HG03139 (cell line): ENCODE results near the gene MAP3K7CL.
A peak's percentile ranks its signal among the peaks of the same experiment; 100 is the strongest.

Experiments used
- ATAC-seq: cut with Tn5 transposase; IDR thresholded peaks from one replicate; pipeline ENCODE4 v1.9.1; 2021; ENCODE audit not compliant: unreplicated experiment

Gene MAP3K7CL, protein sequence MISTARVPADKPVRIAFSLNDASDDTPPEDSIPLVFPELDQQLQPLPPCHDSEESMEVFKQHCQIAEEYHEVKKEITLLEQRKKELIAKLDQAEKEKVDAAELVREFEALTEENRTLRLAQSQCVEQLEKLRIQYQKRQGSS

DNA sequence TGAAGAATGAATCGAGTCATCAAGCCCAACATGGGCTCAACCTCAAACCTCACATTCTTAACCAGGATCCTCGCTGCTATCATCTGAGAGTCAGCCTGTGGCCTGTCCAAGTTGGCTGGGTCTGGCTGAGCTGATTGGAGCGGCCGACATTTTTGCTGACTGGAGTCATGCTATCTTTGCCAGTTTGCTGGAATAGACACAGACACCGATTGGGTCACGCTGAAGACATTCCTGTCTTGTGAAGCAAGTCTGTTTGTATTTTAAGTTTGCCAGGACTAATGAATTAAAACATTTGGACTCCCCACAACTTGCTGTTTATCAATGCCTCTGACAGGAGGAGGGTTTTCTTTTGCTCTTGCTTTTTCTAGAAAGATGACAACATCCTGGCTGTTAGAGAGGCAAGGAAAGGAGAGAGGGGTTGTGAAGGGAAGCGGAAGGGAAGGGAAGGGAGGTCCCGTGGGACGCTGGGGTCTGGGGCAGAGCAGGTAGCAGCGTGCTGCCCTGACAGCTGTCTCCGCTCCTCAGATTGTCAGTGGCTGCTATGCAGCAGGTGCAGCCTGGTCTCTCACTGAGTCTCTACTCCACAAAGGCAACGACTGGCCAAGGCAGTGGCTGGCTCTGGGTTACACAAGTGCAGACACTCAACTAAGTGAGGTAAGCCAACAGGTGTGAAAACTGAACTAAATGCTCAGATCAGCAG lies at the start of gene MAP3K7CL:
Gene MAP3K7CL, plus strand, starts transcription at position 375 of the 700 bp plus-strand sequence. CDS start 2,701 bp downstream, outside the sequence.
- ATAC-seq, result peak; percentile 46

DNA sequence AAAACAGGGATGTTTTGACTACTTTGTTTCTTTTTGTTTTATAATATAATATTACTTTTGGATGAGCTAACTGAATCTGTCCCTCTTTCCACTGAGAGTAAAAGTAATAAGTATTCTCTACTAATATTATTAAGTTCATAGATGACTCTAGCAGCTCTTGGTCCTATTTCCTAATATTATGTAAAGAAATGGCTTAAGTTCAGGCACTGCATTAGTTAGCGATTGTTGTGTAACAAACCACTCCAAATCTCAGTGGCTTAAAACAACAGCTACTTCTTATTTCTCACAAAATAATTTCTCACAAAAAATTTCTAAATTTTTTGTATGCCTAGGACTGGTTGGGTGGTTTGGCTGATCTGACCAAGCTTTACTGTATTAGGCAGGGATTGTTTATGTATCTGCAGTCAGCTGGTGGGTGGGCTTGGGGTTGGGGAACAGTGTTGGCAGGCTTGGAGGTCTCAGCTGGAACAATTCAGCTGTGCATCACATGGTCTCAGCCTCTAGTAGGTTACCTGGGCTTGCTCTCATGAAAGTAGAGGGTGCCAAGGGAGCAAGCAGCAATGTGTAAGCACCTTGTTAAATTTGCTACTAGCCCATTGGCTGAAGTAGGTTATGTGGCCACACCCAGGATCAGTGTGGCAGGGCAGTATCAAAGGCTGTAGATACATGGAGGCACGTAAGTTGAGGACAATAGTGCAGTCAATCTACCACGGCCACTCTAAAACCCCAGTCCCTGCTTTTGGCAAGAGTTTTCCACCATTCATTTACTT lies 48.2 kb upstream of the MAP3K7CL start:
- ATAC-seq, result no peak

DNA sequence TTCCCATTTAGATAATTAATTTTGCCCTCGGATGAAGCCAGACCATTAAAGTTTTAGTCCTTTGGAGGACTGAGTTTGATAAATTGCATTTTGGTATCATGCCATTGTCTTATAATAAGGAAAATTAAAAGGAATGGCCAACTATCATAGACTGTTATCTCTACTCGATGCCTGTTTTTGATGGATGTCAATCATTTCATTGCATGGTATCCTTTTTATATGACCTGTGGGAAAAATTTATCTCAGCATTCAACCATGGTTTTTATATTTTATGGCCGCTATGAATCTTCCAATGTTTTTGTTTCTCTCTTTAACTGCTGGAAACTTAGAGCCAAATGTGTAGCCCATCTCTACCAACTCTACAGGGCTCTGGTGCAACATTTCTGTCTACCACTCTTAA lies 47.1 kb upstream of the MAP3K7CL start:
- no peak for ATAC-seq

DNA sequence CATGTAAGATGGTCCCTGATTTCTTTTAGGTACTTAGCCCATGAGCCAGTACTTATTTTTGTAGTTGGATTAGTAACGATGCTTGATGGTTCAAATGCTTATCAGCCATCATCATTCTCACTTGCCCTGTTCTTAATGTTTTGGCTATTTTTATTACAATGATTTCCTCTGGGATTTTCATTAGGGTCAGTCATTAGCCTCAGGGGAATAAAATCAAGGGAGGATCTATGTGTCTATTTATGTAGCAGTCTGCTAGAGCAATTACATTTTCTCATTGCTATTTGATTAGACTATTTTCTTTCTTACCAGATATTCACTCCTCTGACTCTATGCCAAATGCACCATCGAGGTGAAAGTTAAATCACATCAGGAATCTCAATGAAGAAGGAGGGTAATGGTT lies 46.1 kb upstream of the MAP3K7CL start:
- no peak for ATAC-seq

DNA sequence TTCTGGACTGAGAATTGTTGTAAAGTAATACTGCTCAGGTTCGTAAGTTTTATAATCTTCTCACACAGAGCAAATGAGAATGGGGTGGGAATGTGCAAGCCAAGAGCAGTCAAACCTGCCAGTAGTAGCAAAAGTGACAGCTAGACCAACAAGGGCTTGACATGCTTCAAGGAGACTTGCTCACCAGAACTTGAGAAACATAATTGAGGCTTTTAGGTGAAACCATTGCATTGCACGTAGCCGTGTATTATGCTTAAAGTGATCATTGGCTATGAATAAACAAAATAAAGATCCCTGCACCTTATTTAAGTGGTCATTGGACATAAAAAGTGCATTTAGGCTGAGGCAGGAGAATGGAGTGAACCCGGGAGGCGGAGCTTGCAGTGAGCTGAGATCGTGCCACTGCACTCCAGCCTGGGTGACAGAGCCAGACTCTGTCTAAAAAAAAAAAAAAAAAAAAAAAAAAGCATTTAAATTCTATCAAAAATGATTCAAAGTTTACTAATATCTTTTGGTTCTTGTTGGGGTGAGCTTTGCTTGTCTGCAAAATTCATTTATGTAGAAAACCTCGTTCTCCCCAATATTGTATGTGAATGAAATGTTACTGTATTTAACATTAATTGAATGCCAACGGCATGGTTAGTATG lies 45.2 kb upstream of the MAP3K7CL start:
- ATAC-seq, result no peak

DNA sequence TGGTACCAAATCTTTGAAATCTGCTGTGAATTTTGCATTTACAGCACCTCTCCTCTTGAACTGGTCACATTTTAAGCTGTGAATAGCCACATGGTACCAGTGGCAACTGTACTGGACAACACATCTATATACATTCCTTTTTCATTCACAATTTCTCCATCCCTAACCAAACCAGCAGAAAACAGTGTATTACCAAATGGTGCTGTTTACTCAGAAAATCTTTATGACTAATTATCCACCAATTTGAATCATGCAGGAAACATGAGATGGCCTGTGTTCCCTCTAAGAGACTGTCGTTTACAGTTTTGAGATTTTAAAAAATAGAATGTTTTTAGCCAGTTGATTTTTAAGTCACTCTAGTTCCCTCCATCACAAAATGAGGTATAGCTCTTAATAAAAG lies 39.4 kb upstream of the MAP3K7CL start:
- no peak for ATAC-seq

DNA sequence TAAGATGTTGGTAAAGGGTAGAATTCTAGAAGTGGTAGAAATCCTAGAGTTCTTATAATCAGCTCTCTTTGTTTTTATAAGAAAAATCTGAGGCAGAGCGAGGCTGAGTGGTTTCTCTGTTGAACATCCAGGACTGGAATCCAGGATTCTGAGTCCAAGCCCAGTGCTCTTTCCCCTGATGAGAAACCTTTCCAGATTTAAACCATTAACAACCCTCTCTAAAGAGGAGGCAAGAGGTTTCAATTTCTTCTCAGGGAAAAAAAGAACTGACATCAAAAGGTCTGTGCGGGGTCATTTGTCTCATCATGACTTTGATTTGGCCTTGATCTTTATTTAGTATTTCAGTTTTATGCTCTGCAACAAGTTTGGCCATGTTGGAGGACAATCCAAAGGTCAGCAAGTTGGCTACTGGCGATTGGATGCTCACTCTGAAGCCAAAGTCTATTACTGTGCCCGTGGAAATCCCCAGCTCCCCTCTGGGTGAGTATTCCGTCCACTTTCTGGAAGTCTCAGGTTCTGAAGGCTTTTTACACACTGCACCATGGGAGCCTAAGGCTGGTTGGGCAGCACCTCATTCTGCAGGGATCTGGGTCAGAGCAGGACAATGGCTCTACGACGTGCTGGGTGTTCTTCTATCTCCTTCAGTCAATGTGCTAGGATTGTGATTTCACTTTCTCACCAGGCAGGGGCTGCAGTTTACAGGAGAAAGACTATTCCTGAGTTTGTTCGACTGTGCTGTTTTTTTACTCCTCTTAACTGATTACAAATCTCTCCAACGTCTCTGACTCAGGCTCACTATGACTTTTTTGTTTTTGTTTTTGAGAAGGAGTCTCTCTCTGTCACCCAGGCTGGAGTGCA lies 38.1 kb upstream of the MAP3K7CL start:
- ATAC-seq, result no peak

DNA sequence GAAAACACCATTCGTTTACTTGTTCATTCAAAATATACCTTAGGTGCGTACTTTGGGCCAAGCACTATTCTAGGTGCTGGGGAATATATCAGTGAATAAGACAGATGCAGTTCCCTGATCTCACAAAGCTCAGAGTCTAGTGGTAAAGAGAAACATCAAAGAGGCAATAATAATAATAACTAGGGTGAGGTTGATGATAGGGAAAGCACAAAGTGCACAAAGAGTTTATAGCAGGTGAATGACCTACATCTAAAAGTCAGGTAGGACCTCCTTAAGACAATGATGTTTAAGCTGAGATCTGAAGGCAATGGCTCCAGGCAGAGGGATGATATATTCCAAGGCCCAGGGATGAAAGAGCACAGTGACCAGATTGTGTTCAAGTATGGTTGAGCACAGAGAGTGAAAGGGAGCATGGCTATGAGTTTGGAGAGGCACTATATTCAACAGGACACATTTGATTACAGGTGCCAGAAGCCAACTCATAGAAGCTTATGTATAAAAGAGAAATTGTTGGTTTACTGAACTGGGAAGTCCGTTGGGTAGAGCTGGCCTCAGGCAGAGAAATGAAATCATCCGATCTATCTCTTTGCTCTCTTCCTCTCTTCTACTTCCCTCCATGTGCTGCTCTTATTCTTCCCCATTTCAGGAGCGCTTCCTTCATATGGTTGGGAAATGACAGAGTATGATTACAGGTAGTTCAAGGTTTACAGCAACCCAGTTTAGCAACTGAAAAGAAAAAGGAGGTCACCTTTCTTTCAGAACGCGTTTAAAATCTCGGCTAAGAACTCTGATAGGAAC lies 34.0 kb upstream of the MAP3K7CL start:
- no peak for ATAC-seq

DNA sequence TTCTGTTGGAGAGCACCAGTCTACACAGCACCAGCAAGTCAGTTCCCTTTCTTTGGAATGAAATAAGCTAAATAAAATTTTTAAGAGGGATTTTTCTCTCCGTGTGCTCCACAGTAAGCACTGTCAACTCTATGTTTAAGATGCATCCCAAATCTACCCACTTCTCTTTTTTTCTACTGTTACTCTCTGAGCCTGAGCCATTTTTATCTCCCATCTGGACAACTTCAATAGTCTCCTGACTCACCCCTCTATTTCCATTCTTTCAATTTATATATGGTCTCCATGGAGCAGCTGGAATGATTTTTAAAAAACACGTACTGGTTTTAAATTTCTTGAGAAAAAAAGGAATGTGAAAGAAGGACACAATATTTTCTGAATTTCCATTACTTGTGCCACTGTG lies 32.3 kb upstream of the MAP3K7CL start:
- ATAC-seq, result no peak

DNA sequence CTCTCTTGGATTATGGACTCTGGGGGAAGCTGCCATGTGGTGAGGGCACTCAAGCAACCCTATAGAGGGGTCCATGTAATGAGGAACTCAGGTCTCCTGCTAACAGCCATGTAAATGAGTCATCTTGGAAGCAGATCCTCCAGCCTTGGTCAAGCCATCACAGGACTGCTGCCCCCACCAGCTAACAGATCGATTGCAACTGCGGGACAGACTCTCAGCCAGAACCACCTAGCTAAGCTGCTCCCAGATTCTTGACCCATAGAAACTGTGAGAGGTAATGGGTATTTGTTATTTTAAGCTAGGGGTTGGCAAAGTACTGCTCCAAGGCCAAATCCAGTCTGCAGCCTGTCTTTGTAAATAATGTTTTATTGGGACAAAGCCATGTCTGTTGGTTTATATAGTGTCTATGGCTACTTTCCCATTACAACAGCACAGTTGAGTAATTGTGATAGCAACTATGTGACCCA lies 27.6 kb upstream of the MAP3K7CL start:
- ATAC-seq, result no peak

DNA sequence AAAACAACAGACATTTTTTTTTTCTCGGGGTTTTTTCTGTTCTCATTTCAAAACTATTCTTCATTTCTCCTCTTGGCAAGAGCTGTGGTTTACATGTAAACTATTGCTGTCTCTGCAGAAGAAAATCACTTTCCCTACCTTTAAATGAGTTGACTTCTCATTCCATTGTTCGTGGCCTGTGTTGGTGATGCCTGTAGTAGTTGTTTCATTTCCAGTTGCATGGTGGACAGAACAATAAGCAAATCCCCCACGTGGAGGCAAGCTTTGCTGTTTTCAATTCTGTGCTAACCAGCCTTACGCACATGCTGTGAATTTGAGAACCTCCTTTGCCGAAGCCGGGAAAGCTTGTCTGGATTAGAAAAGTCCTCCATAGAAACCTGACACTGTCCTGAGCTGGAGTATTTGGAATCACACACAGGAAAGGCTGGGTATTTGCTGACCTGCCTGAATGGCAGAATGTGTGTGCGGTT lies 26.2 kb upstream of the MAP3K7CL start:
- no peak for ATAC-seq

DNA sequence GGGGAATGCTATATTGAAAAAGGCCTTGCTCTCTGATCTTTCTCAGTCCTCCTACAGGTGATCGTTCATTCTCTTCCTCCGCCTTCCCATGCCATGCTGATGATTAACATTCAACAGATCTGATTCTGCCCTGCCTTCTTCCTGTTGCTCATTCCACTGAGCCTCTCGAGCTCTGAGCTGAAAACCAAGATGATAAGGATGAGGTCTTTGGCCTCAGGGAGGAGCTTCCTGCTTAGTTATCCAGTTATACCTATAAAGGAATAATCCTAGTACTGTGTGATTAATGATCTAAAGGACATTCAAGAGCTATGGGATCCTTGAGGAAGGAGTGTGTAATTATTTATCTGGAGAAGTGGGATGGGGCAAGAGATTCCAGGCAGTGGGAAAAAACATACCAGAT lies 25.2 kb upstream of the MAP3K7CL start:
- no peak for ATAC-seq

DNA sequence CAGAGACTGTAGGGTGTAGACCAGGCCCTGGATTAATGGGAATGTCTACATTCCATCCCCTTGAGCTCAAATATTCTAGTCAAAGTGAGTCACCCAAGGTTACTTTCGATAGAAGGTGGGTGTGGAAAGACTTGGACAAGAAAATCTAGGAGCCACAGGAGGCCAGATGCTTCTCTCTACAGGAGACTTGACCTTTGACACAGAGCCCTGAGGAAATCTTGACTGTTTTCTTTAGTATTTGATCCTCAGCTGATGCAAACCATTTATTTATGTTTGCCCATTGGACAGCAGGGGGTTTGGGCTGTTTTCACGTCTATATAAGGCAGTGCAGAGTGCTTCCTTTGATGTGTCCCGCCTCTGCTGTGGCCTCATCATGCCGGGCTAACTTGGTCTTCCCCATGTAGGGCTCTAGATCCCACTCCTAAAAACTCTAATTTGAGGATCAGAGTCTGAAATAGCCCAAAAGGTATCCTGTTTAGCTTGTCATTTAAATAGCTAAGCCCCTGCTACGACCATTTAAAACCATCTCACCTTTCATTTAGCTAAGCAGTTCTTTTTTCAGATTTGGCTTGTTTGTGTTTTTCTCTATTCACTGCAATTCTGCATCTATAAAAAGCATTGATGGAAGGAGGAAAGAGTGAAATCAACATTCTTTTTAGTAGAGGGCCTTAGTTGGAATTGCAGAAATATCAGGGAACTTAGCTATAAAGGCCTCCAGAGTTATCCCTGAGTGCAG lies 15.5 kb upstream of the MAP3K7CL start:
- no peak for ATAC-seq

DNA sequence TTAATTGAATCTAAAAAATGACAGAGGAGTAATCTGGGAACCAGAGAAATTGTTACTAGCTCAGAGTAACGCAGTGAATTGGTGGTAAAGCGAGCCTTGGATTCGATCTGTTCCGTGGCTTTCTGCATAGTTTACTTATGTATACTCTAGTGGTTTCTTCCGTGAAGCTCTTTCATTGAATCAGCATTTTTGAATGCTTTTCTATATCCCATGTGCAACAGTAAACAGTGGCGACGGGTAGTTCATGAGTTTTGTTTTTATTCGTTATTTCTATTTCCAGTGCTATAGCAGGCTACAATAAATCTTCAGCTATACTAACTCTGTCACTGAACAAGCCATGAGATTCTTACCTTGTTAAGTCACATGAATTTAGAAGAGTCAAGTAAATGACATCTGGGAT lies 14.5 kb upstream of the MAP3K7CL start:
- ATAC-seq, result no peak

DNA sequence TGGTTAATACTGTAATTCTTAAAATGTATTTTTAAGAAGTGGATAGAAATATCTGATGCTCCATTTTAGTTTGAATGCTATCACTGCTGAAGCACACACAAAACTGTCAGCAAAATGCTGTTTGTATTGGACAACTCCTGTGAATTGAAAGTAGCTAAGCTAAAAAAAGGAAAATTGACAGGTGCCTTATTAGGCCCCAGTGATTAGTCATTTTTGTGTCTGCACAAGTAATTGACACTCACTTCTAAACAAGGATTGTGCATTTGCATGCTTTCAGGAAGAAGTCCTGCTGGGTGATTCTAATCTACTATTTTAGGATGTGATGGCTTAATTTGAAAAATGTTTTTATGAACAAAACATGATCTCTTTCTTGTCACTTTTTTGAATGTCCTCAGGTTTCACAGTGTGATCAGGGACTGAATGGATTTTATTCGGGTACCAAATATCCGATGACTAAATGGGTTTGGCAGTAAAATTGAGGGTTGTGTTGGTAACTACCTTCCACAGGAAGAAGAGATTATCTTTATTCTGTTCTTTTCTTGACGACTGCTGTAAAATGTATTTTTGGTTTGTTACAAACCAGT lies 13.0 kb upstream of the MAP3K7CL start:
- no peak for ATAC-seq

DNA sequence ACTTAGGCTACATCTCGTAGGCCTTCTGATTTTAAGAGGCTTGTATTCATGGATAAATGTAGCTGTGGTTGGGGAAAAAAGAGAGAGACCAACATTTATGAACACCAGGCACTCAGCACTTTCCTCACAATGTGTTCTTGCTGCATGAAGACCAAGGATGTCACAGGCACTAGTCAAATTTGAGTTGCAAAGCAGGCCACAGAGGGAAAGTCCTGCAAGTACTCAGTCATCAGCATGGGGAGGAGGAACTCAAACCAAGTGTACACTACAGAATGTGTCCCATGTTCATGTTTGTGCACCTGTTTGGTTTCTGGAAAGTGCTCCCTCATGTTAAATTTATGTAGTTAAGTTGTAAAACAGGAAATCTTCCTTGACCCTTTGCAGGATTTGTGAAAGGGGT lies 8.7 kb upstream of the MAP3K7CL start:
- no peak for ATAC-seq

DNA sequence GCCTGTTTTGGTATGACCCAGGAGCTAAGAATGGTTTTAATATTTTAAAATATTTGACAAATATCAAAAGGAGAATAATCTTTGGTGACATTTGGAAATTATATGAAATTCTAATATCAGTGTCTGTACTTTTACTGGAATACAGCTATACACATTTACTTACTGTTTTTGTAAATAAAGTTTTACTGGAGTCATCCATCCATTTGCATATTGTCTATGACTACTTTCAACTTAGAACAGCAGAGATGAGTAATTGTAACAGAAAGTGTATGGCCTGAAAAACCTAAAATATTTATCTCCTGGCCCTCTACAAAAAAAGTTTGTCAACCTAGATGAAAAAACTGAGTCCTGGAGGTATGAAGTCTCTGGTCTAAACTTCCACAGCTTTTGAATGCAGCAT lies 5.8 kb upstream of the MAP3K7CL start:
- no peak for ATAC-seq

DNA sequence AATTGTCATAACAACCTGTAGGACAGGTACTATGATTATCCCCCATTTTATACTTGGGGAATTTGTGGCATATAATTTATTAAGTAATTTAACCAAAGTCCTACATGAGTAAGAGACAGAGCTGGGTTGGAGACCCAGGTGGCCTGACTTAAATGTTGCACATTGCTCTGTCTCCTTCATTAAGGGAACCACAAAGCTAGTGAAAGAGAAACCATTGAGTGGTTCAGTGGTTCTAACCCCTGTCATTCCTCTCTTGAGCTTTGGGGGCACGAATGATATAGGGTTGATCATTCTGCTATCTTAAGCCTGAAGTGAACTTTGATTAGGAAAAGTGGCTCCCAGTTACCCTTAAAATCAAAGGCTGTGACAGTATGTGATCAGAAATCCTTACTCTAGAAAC lies 5.3 kb upstream of the MAP3K7CL start:
- ATAC-seq, result peak; percentile 87

DNA sequence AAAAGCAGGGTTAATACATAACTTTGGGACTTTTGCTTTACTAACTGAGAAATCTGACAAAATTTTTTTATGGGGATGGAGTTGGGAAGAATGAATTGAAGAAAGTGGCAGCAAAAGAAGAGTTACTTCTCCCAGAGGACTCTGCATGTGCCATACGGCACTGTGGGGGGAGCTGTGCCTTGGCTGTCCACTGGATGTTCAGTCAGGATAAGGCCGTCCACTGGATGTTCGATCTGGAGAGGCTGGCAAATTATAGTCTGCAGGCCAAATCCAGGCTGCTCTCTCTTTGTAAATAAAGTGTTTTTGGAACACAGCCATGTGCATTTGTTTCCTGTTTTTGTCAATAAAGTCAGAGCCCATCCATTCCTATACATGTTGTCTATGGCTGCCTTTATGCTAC lies 4.5 kb upstream of the MAP3K7CL start:
- ATAC-seq, result no peak
